Fibroblast of the aortic adventitia (primary cell): ENCODE results near the gene FARS2. TPM values are rescaled to one million over a fixed set of nuclear protein-coding genes. Genes with fewer than 3 reads are reported as not detected.
A peak's percentile ranks its signal among the peaks of the same experiment; 100 is the strongest.

Experiments used
- DNase-seq: peaks from one replicate; pipeline ENCODE4 v3.0.0-alpha.2; 2010; ENCODE audit warnings: low read depth
- H3K4me3 ChIP-seq: 2 replicates; pipeline ENCODE4 v1.5.1; 2011; ENCODE audit warnings: low read depth, mild to moderate bottlenecking, control low read depth, low read length, moderate library complexity
- CTCF ChIP-seq: IDR thresholded peaks from 2 replicates; pipeline ENCODE4 v1.5.1; 2011; ENCODE audit warnings: mild to moderate bottlenecking, low read length, control low read depth, inconsistent platforms; ENCODE audit not compliant: insufficient read depth
- total RNA-seq: library from RNA; depleted of rRNA; stranded (reverse); fragments of >200 nt; gene quantifications from 2 replicates; pipeline ENCODE4 v1.2.3, GENCODE V29; 2012; ENCODE audit warnings: low replicate concordance

FARS2 gene
- total RNA-seq, 1 donor: 25.5 TPM

- TF ChIP-seq CTCF: no peak
- no peak for DNase-seq
- no peak overlapping the region for H3K4me3 ChIP-seq
Measured at GRCh38 chr6:5624256-5624655, 362.9 kb downstream of the FARS2 start.

- TF ChIP-seq CTCF: no peak
- H3K4me3 ChIP-seq: no peak overlapping the region
- DNase-seq: no peak
Measured at GRCh38 chr6:5626727-5627426, 365.6 kb downstream of the FARS2 start.

GRCh38 chr6:5630636-5631035 is 369.3 kb downstream of the FARS2 start:
- no peak for DNase-seq
- no peak overlapping the region for H3K4me3 ChIP-seq
- TF ChIP-seq CTCF: no peak

- TF ChIP-seq CTCF: no peak
- no peak for DNase-seq
- no peak overlapping the region for H3K4me3 ChIP-seq
Measured at GRCh38 chr6:5632348-5632935, 371.1 kb downstream of the FARS2 start.

- no peak for TF ChIP-seq CTCF
- peak; percentile 17 for DNase-seq
- no peak overlapping the region for H3K4me3 ChIP-seq
Measured at GRCh38 chr6:5634525-5634924, 373.2 kb downstream of the FARS2 start.

GRCh38 chr6:5636210-5637030 is 375.1 kb downstream of the FARS2 start:
- H3K4me3 ChIP-seq: no peak overlapping the region
- peak; percentile 2 for DNase-seq
- TF ChIP-seq CTCF: no peak
